BLaER1 treated with 17β-estradiol and CSF1 and Interleukin-3, amounts not matched to agents 10 nM and 100 nM (cell line): ENCODE results near the gene MSI2.

Experiments
- H3K27ac ChIP-seq, 11 experiments: shearing (Covaris generic); formaldehyde crosslinking; 2 replicates each; pipeline ENCODE4 v1.8.1; 2022
- H3K27me3 ChIP-seq, 11 experiments: shearing (Covaris generic); formaldehyde crosslinking; 2 replicates each; pipeline ENCODE4 v1.8.1; 2022
- H3K36me3 ChIP-seq, 11 experiments: shearing (Covaris generic); formaldehyde crosslinking; 2 replicates each; pipeline ENCODE4 v1.8.1; 2022
- H3K4me1 ChIP-seq, 10 experiments: shearing (Covaris generic); formaldehyde crosslinking; 2 replicates each; pipeline ENCODE4 v1.8.1; 2022
- H3K4me2 ChIP-seq, 11 experiments: shearing (Covaris generic); formaldehyde crosslinking; 2 replicates each; pipeline ENCODE4 v1.8.1; 2022
- H3K4me3 ChIP-seq, 10 experiments: shearing (Covaris generic); formaldehyde crosslinking; 2 replicates each; pipeline ENCODE4 v1.8.1; 2022
- H3K9ac ChIP-seq, 11 experiments: shearing (Covaris generic); formaldehyde crosslinking; 2 replicates each; pipeline ENCODE4 v1.8.1; 2022
- H3K9me3 ChIP-seq, 11 experiments: shearing (Covaris generic); formaldehyde crosslinking; replicated peaks in 1 of 11; 2 replicates each; pipeline ENCODE4 v1.8.1; 2022
- H4K20me1 ChIP-seq, 11 experiments: shearing (Covaris generic); formaldehyde crosslinking; 2 replicates each; pipeline ENCODE4 v1.8.1; 2022
- Cebpa-rat ChIP-seq, 11 experiments: shearing (Covaris generic); IDR thresholded peaks; 2 replicates each; pipeline ENCODE4 v1.8.1; 2022

Gene MSI2

DNA sequence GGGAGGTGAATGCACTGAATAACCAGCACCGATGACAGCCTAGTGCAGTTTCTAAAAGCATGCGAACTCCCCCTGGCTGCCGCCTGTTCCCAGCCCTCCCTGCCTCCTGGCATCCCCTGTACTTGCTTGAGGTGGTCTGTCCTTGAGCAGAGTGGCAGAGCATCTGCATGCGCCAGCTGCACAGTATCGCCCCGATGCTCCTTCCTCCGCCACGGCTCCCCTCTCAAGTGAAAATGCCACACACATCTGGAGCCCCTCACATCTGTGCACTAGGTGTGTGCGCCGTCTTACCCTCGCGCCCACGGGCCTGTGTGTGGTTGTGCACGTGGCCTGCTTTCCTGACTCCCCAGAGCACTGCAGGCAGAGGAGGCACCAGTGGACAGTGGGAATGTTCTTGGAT, 376.9 kb downstream of the MSI2 start:
- Histone ChIP-seq H3K36me3 (peaks cover 6 to 100% (median 93%) of the 10 kb centered on the region in 11 experiments; a peak in 19 of 22 replicates), H3K4me1 (peaks cover 16 to 40% (median 28%) of the 10 kb centered on the region in 10 experiments)

DNA sequence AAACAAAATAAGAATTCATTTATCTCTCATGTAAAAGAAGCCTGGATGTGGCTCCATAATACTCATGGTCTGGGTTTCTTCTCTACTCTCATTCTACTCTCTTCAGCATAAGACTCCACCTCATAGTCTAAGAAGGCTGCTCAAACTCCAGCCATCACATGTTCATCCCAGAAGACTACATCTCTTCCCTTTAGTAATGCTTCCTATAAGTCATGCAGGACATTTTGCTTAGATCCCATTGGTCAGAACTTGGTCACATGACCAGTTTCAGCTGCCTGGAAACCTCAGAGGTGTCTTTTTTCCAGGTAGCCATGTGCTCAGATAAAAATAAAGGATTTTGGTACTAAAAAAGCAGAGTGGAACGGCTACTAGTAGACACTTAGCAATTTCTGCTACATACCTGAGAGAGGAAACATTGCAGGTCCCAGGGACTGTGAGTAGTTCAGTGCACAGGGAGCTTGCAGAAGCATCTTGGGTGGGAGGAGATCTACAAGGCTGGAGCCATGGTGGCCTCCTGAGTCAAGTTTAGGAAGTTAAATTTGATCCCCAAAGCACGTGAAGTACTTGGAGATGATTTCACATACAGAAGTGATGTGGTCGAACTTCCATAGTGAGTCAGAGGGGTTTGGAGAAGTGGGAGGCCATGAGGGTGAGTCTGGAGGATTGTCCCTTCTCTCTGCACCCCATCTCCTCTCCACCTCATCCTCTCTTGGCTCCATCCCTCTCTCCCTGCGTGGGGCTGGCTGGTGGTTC, 378.6 kb downstream of the MSI2 start:
- H3K4me3 ChIP-seq, result no peak overlapping the region
- peaks cover 0 to 21% (median 0%) of the 10 kb centered on the region in 11 experiments; a peak in 2 of 22 replicates for H4K20me1 ChIP-seq
- H3K9ac ChIP-seq, result no peak overlapping the region

More for the DNA sequence above, 376.9 kb downstream of the MSI2 start:
- H4K20me1 ChIP-seq, result peaks cover 0 to 16% (median 0%) of the 10 kb centered on the region in 11 experiments; a peak in 3 of 22 replicates
- H3K27ac ChIP-seq, result no peak overlapping the region
- H3K27me3 ChIP-seq, result no peaks in the 10 kb centered on the region
- TF ChIP-seq Cebpa-rat (IDR thresholded peaks at IDR 0.05), result no peak
- no peak overlapping the region for H3K9ac ChIP-seq
- H3K4me2 ChIP-seq, result no peak overlapping the region
- peaks cover 0 to 14% (median 0%) of the 10 kb centered on the region in 11 experiments; a peak in 5 of 22 replicates for H3K9me3 ChIP-seq
- H3K4me3 ChIP-seq, result no peak overlapping the region

DNA sequence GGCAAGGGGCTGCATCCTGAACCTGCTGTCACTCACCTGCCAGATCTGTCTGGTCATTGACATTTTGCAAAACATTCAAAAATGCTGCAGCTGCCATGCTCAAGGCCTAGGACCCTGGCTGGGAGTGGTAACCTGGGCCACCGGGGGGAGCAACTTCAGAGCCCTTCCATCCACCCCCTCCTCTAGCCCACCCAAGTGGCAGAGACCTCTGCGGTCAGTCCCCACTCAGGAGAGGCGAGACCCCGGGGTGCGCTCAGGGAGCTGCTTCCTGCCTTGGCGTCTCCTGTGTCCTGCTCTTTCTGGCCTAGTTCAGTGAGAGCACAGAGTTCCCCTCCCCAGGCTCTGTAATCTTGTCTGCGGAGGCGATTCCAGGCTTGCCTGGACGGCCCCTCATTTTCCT, 380.0 kb downstream of the MSI2 start:
- Histone ChIP-seq H4K20me1 (peaks cover 0 to 21% (median 0%) of the 10 kb centered on the region in 11 experiments; a peak in 2 of 22 replicates), H3K4me2 (no peak overlapping the region)

More for the DNA sequence above, 378.6 kb downstream of the MSI2 start:
- no peaks in the 10 kb centered on the region for H3K27me3 ChIP-seq
- H3K27ac ChIP-seq, result no peak overlapping the region
- TF ChIP-seq Cebpa-rat (IDR thresholded peaks at IDR 0.05), result no peak
- H3K4me2 ChIP-seq, result peak overlapping the region in 2 of 11 experiments; percentile 12 to 20; a peak in 1 of 22 replicates
- peaks cover 8 to 37% (median 17%) of the 10 kb centered on the region in 10 experiments; a peak in 19 of 20 replicates for H3K4me1 ChIP-seq
- peaks cover 0 to 14% (median 0%) of the 10 kb centered on the region in 11 experiments; a peak in 5 of 22 replicates for H3K9me3 ChIP-seq
- peaks cover 6 to 100% (median 97%) of the 10 kb centered on the region in 11 experiments; a peak in 20 of 22 replicates for H3K36me3 ChIP-seq

DNA sequence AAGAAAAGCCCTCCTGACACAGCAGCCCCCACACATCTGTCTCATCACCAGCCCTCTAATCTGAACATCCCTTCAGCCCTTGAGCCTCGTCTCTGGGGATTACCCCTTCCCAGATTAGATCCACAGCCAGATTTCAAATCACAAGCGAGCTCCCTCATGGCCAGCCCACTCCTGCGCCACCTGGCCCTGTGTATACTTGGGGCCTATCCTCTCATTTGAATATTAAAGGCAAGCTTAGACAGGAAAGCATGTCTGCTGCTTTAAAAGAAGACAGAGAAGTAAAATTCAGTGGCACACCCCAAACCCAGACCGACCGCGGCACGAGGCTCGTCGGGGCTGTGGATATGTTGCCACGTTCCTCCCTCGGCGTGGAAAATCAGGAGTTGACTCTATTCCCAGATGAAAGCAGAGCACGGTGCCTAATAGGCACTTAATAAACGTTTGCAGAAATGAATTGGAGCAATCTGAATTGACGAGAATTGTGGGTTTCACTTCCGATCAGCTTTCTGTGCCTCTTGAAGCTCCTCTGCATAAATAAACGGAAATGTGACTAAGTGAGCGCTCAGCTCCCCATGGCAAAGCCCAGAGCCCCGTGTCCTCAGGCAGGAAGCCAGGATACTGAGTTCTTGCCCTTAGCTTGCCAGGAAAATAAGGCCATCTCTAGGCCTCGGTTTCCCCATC, 380.8 kb downstream of the MSI2 start:
- Histone ChIP-seq H3K4me3 (no peak overlapping the region), H3K4me2 (no peak overlapping the region), H3K9me3 (peaks cover 0 to 14% (median 0%) of the 10 kb centered on the region in 11 experiments; a peak in 5 of 22 replicates), H3K36me3 (peaks cover 6 to 100% (median 83%) of the 10 kb centered on the region in 11 experiments; a peak in 20 of 22 replicates), H3K27me3 (no peaks in the 10 kb centered on the region), H3K9ac (peak overlapping the region in 1 of 11 experiments; percentile 26; a peak in 1 of 22 replicates), H4K20me1 (peaks cover 0 to 21% (median 0%) of the 10 kb centered on the region in 11 experiments; a peak in 2 of 22 replicates), H3K27ac (peak overlapping the region in 2 of 11 experiments; percentile 2 to 15; a peak in 2 of 22 replicates), H3K4me1 (peaks cover 10 to 56% (median 17%) of the 10 kb centered on the region in 10 experiments; a peak in 17 of 20 replicates)
- no peak for TF ChIP-seq Cebpa-rat (IDR thresholded peaks at IDR 0.05)

More for the DNA sequence above, 380.0 kb downstream of the MSI2 start:
- Histone ChIP-seq H3K4me1 (peaks cover 11 to 51% (median 17%) of the 10 kb centered on the region in 10 experiments; a peak in 17 of 20 replicates), H3K36me3 (peaks cover 6 to 100% (median 86%) of the 10 kb centered on the region in 11 experiments; a peak in 20 of 22 replicates), H3K9ac (peak overlapping the region in 1 of 11 experiments; percentile 26; a peak in 1 of 22 replicates), H3K27ac (peak overlapping the region in 2 of 11 experiments; percentile 2 to 15; a peak in 1 of 22 replicates), H3K9me3 (peaks cover 0 to 14% (median 0%) of the 10 kb centered on the region in 11 experiments; a peak in 5 of 22 replicates), H3K27me3 (no peaks in the 10 kb centered on the region), H3K4me3 (no peak overlapping the region)
- TF ChIP-seq Cebpa-rat (IDR thresholded peaks at IDR 0.05), result no peak

DNA sequence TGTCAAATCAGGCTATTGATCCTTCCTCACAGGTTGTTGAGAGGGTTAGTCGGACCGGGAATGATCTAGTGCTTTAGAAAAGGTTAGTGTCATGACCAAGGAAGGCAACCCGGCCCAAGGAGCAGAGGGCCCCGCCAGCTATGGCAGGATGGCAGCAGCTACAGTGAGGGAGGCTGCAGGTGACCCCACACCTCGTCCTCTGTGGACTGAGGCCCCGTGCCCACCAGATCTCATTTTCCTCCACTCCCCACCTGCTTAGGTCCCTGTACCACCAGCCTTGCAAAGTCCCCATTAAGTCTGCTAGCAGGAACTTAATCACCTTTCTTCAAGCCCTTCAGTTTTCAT, 381.3 kb downstream of the MSI2 start:
- Histone ChIP-seq H3K4me2 (no peak overlapping the region), H3K36me3 (peaks cover 6 to 100% (median 83%) of the 10 kb centered on the region in 11 experiments; a peak in 20 of 22 replicates), H3K4me3 (no peak overlapping the region), H4K20me1 (peaks cover 0 to 21% (median 0%) of the 10 kb centered on the region in 11 experiments; a peak in 2 of 22 replicates), H3K27ac (no peak overlapping the region; a peak in 1 of 22 replicates), H3K4me1 (peaks cover 8 to 61% (median 20%) of the 10 kb centered on the region in 10 experiments; a peak in 17 of 20 replicates), H3K27me3 (no peaks in the 10 kb centered on the region), H3K9me3 (peaks cover 0 to 14% (median 0%) of the 10 kb centered on the region in 11 experiments; a peak in 5 of 22 replicates), H3K9ac (no peak overlapping the region)
- TF ChIP-seq Cebpa-rat (IDR thresholded peaks at IDR 0.05), result no peak

DNA sequence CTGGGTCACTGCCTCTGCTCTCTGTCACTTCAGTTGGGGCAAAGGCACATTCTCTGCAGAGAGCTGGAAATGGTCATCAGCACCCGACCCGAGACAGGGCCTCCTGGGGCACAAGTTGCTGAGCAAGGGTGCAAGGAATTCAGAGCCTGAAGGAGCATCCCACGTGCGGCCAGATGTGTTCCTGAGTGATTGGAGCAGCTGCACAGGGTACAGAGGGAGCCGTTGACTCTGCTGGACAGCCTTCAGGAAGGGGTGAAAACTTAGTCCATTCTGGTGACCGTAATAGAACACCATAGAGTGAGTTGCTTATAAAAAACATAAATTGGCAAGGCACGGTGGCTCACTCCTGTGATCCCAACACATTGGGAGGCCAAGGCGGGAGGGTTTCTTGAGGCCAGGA, 382.0 kb downstream of the MSI2 start:
- no peak overlapping the region; a peak in 1 of 22 replicates for H3K4me2 ChIP-seq
- no peak for TF ChIP-seq Cebpa-rat (IDR thresholded peaks at IDR 0.05)
- H4K20me1 ChIP-seq, result peaks cover 0 to 25% (median 0%) of the 10 kb centered on the region in 11 experiments; a peak in 2 of 22 replicates
- H3K27me3 ChIP-seq, result no peaks in the 10 kb centered on the region
- peaks cover 0 to 14% (median 0%) of the 10 kb centered on the region in 11 experiments; a peak in 5 of 22 replicates for H3K9me3 ChIP-seq
- peaks cover 8 to 66% (median 21%) of the 10 kb centered on the region in 10 experiments; a peak in 17 of 20 replicates for H3K4me1 ChIP-seq
- H3K27ac ChIP-seq, result no peak overlapping the region
- H3K36me3 ChIP-seq, result peaks cover 2 to 100% (median 82%) of the 10 kb centered on the region in 11 experiments; a peak in 20 of 22 replicates
- no peak overlapping the region for H3K9ac ChIP-seq
- H3K4me3 ChIP-seq, result no peak overlapping the region

DNA sequence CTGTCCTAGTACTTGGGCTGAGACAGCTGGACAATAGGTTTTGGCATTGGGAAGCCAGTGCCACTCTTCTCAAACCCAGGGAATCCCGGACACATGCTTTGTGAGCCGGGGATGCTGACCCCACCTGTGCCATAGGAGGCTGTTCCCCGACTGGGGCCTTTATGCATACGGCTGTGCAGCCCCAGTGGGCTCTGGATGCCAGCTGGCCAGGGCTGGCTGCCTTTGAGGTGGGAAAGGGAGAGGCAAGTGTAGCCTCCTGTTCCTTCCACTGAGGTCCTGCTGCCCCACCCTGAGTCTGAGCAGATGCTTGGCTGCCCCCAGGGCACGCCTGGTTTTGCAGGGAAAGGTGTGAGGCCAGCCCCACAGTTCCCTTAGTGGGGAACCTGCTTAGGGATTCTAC, 383.1 kb downstream of the MSI2 start:
- H3K36me3 ChIP-seq, result peaks cover 0 to 100% (median 81%) of the 10 kb centered on the region in 11 experiments; a peak in 18 of 22 replicates
- peak overlapping the region in 4 of 11 experiments; percentile 13 to 27 (median 16); a peak in 4 of 22 replicates for H3K4me2 ChIP-seq
- no peak overlapping the region for H3K4me3 ChIP-seq
- H3K9ac ChIP-seq, result no peak overlapping the region
- H3K4me1 ChIP-seq, result peaks cover 8 to 66% (median 21%) of the 10 kb centered on the region in 10 experiments; a peak in 17 of 20 replicates
- no peak overlapping the region; a peak in 1 of 22 replicates for H3K27ac ChIP-seq
- H3K27me3 ChIP-seq, result no peaks in the 10 kb centered on the region
- H4K20me1 ChIP-seq, result peaks cover 0 to 30% (median 0%) of the 10 kb centered on the region in 11 experiments; a peak in 2 of 22 replicates
- H3K9me3 ChIP-seq, result peaks cover 0 to 5% (median 0%) of the 10 kb centered on the region in 11 experiments; a peak in 4 of 22 replicates
- TF ChIP-seq Cebpa-rat (IDR thresholded peaks at IDR 0.05), result no peak

DNA sequence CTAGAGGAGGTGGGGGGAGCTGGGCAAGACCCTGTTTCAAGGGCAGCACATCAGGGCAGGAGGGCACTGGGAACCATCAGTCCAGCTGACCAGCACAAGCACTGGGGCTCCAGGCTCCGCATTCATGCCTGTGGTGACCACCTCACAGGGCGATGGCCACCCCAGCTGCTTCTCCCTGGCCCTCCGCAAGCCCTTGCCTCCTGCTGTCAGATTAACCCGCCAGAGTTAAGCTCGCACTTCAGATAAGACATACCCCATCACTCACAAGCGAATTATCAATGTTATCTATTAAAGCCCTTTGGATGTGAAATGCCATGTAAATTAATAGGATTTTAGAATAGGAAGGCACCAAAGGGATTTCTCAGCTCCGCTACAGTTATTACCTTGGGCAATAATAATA, 383.8 kb downstream of the MSI2 start:
- H4K20me1 ChIP-seq, result peaks cover 0 to 30% (median 0%) of the 10 kb centered on the region in 11 experiments; a peak in 2 of 22 replicates
- H3K4me2 ChIP-seq, result peak overlapping the region in 4 of 11 experiments; percentile 13 to 27 (median 16); a peak in 4 of 22 replicates
- no peak overlapping the region for H3K9ac ChIP-seq
- H3K27me3 ChIP-seq, result no peaks in the 10 kb centered on the region
- H3K4me1 ChIP-seq, result peaks cover 4 to 66% (median 18%) of the 10 kb centered on the region in 10 experiments; a peak in 17 of 20 replicates
- peaks cover 0 to 100% (median 81%) of the 10 kb centered on the region in 11 experiments; a peak in 16 of 22 replicates for H3K36me3 ChIP-seq
- TF ChIP-seq Cebpa-rat (IDR thresholded peaks at IDR 0.05), result no peak
- no peak overlapping the region for H3K4me3 ChIP-seq
- 0 out of 22 replicates have a peak overlapping the region, but pooled peaks of 1 of the 11 experiments have one; percentile 45 for H3K27ac ChIP-seq
- no peaks in the 10 kb centered on the region for H3K9me3 ChIP-seq
